HEK293 (cell line): ENCODE data around the gene OR52W1.

Experiments
- ZBTB7A ChIP-seq: fragments of 450-650 bp; formaldehyde crosslinking; IDR thresholded peaks from 2 replicates; pipeline ENCODE4 v1.5.1; 2016; ENCODE audit warnings: low read depth, missing biosample characterization, missing genetic modification characterization
- ZNF133 ChIP-seq: fragments of 450-650 bp; formaldehyde crosslinking; IDR thresholded peaks from 2 replicates; pipeline ENCODE4 v1.5.1; 2016; ENCODE audit warnings: missing biosample characterization, missing genetic modification characterization
- ZNF157 ChIP-seq: fragments of 450-650 bp; formaldehyde crosslinking; IDR thresholded peaks from 2 replicates; pipeline ENCODE4 v1.5.1; 2016; ENCODE audit warnings: missing biosample characterization, missing genetic modification characterization
- TF ChIP-seq, protein P1 (sequence below): fragments of 450-650 bp; formaldehyde crosslinking; IDR thresholded peaks from 2 replicates; pipeline ENCODE4 v1.5.1; 2016; ENCODE audit warnings: missing biosample characterization, missing genetic modification characterization
- TF ChIP-seq, protein P2 (sequence below): IDR thresholded peaks from 2 replicates; pipeline ENCODE4 v1.6.1; 2011; ENCODE audit warnings: mild to moderate bottlenecking, low read depth, low read length, borderline replicate concordance

DNA sequence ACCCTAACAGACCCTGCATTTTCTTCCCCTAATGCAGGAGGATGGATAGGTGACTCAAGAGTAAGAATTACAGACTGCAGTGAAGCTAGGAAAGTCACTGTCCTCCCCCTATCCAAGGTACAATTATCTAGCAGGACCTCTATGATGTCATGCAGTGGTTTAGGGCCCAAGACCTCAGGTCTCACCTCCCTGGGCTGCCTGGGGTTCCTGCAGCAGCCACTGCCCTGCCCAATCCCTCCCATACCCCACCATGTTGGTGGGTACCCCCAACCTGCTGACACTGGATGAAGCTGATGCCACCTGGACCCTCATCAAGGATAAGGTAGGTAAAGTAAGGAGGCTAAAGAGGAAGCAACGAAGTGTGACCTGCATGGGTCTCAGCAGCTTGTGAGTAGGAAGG is 6.3 kb downstream of the OR52W1 start, which contains the start of gene C11orf42:
- TF ChIP-seq, protein P1, sequence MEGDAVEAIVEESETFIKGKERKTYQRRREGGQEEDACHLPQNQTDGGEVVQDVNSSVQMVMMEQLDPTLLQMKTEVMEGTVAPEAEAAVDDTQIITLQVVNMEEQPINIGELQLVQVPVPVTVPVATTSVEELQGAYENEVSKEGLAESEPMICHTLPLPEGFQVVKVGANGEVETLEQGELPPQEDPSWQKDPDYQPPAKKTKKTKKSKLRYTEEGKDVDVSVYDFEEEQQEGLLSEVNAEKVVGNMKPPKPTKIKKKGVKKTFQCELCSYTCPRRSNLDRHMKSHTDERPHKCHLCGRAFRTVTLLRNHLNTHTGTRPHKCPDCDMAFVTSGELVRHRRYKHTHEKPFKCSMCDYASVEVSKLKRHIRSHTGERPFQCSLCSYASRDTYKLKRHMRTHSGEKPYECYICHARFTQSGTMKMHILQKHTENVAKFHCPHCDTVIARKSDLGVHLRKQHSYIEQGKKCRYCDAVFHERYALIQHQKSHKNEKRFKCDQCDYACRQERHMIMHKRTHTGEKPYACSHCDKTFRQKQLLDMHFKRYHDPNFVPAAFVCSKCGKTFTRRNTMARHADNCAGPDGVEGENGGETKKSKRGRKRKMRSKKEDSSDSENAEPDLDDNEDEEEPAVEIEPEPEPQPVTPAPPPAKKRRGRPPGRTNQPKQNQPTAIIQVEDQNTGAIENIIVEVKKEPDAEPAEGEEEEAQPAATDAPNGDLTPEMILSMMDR = no peak
- TF ChIP-seq ZBTB7A (tag by site-specific recombination) (no peak), ZNF157 (no peak), ZNF133 (tag by site-specific recombination) (no peak)
- TF ChIP-seq, protein P2, sequence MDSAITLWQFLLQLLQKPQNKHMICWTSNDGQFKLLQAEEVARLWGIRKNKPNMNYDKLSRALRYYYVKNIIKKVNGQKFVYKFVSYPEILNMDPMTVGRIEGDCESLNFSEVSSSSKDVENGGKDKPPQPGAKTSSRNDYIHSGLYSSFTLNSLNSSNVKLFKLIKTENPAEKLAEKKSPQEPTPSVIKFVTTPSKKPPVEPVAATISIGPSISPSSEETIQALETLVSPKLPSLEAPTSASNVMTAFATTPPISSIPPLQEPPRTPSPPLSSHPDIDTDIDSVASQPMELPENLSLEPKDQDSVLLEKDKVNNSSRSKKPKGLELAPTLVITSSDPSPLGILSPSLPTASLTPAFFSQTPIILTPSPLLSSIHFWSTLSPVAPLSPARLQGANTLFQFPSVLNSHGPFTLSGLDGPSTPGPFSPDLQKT = no peak
